Neural progenitor cell (in vitro differentiated cells): ENCODE results near the gene TBCD. TPM values are rescaled to one million over a fixed set of nuclear protein-coding genes. Genes with fewer than 3 reads are reported as not detected.

ENCODE experiments used
- DNase-seq: peaks from one replicate; pipeline ENCODE4 v3.0.0-alpha.2; 2016; ENCODE audit warnings: low spot score
- H2AFZ ChIP-seq: fragments of 200-600 bp; sonication (generic); replicated peaks from 2 replicates; pipeline ENCODE4 v1.6.1; 2016; ENCODE audit warnings: antibody characterized with exemption
- H3F3A ChIP-seq: fragments of 200-600 bp; sonication (generic); 2 replicates; pipeline ENCODE4 v1.6.1; 2016; ENCODE audit warnings: antibody characterized with exemption, low read depth
- H3K27ac ChIP-seq: fragments of 200-600 bp; sonication (generic); 2 replicates; pipeline ENCODE4 v1.5.1; 2016; ENCODE audit warnings: mild to moderate bottlenecking
- H3K27me3 ChIP-seq: fragments of 200-600 bp; sonication (generic); 2 replicates; pipeline ENCODE4 v1.6.1; 2016; ENCODE audit warnings: mild to moderate bottlenecking, moderate library complexity
- H3K36me3 ChIP-seq: fragments of 200-600 bp; sonication (generic); 2 replicates; pipeline ENCODE4 v1.5.1; 2016
- H3K4me1 ChIP-seq: fragments of 200-600 bp; sonication (generic); 2 replicates; pipeline ENCODE4 v1.6.1; 2016; ENCODE audit warnings: mixed run types
- H3K4me2 ChIP-seq: fragments of 200-600 bp; sonication (generic); 2 replicates; pipeline ENCODE4 v1.6.1; 2016
- H3K4me3 ChIP-seq: fragments of 200-600 bp; sonication (generic); 2 replicates; pipeline ENCODE4 v1.5.1; 2016
- H3K79me2 ChIP-seq: fragments of 200-600 bp; sonication (generic); 2 replicates; pipeline ENCODE4 v1.6.1; 2016; ENCODE audit warnings: low read depth
- H3K9ac ChIP-seq: fragments of 200-600 bp; sonication (generic); 2 replicates; pipeline ENCODE4 v1.6.1; 2016
- H3K9me3 ChIP-seq: fragments of 200-600 bp; sonication (generic); 2 replicates; pipeline ENCODE4 v1.5.1; 2016; ENCODE audit warnings: low read depth
- H4K20me1 ChIP-seq: fragments of 200-600 bp; sonication (generic); 2 replicates; pipeline ENCODE4 v1.6.1; 2016; ENCODE audit warnings: low read depth
- H3K27ac Mint-ChIP-seq: 3 replicates; pipeline ENCODE4 v1.8.0; 2021; ENCODE audit warnings: mixed read lengths
- H3K27me3 Mint-ChIP-seq: 2 replicates; pipeline ENCODE4 v1.8.0; 2022; ENCODE audit warnings: low read depth, mild to moderate bottlenecking, inconsistent platforms, moderate library complexity, mixed read lengths; ENCODE audit not compliant: insufficient read depth
- H3K36me3 Mint-ChIP-seq: 3 replicates; pipeline ENCODE4 v1.8.0; 2021; ENCODE audit warnings: mixed read lengths
- H3K4me1 Mint-ChIP-seq: 3 replicates; pipeline ENCODE4 v1.8.0; 2021; ENCODE audit warnings: mixed read lengths
- H3K4me3 Mint-ChIP-seq: 3 replicates; pipeline ENCODE4 v1.8.0; 2021; ENCODE audit warnings: mild to moderate bottlenecking, moderate library complexity, mixed read lengths
- H3K9me3 Mint-ChIP-seq: 3 replicates; pipeline ENCODE4 v1.8.0; 2020; ENCODE audit warnings: mixed read lengths
- CTCF ChIP-seq: fragments of 200-600 bp; sonication (generic); IDR thresholded peaks from 2 replicates; pipeline ENCODE4 v1.5.1; 2017; ENCODE audit warnings: antibody characterized with exemption, mild to moderate bottlenecking
- EZH2 ChIP-seq: fragments of 200-600 bp; sonication (generic); IDR thresholded peaks from 2 replicates; pipeline ENCODE4 v1.6.1; 2017; ENCODE audit warnings: antibody characterized with exemption, mild to moderate bottlenecking, moderate library complexity
- EZH2phosphoT487 ChIP-seq: fragments of 200-600 bp; sonication (generic); IDR thresholded peaks from 2 replicates; pipeline ENCODE4 v1.6.1; 2017; ENCODE audit warnings: antibody characterized with exemption
- total RNA-seq: library from RNA; depleted of rRNA; stranded (reverse); fragments of >200 nt; gene quantifications from 2 replicates; pipeline ENCODE4 v1.2.3, GENCODE V29; 2015; ENCODE audit warnings: low replicate concordance

The TBCD gene
- total RNA-seq, 1 donor from 2014 or later, result 76.4 TPM

GRCh38 chr17:82915757-82916027 lies 163.8 kb downstream of the TBCD start:
- no peaks in the 10 kb centered on the region for H3K79me2 ChIP-seq
- no peaks in the 10 kb centered on the region for H3F3A ChIP-seq
- H2AFZ ChIP-seq, result no peak overlapping the region
- no peak for TF ChIP-seq EZH2
- TF ChIP-seq EZH2phosphoT487, result no peak
- no peak for TF ChIP-seq CTCF
- Mint-ChIP-seq H3K27me3 (peaks cover 3% of the 10 kb centered on the region), H3K27ac (peak overlapping the region; percentile 21), H3K36me3 (peaks cover 28% of the 10 kb centered on the region), H3K9me3 (no peaks in the 10 kb centered on the region), H3K4me3 (no peak overlapping the region), H3K4me1 (peaks cover 3% of the 10 kb centered on the region)
- no peak overlapping the region for H3K27ac ChIP-seq
- H4K20me1 ChIP-seq, result no peaks in the 10 kb centered on the region
- H3K9ac ChIP-seq, result no peak overlapping the region
- no peaks in the 10 kb centered on the region for H3K9me3 ChIP-seq
- no peaks in the 10 kb centered on the region for H3K27me3 ChIP-seq
- no peak for DNase-seq
- no peaks in the 10 kb centered on the region for H3K4me1 ChIP-seq
- H3K4me2 ChIP-seq, result no peak overlapping the region
- no peak overlapping the region for H3K4me3 ChIP-seq
- no peaks in the 10 kb centered on the region for H3K36me3 ChIP-seq

GRCh38 chr17:82917699-82918345 lies 166.0 kb downstream of the TBCD start:
- Histone ChIP-seq H4K20me1 (no peaks in the 10 kb centered on the region), H3F3A (no peaks in the 10 kb centered on the region), H3K9ac (no peak overlapping the region), H3K27me3 (no peaks in the 10 kb centered on the region), H3K9me3 (no peaks in the 10 kb centered on the region), H3K4me2 (no peak overlapping the region), H3K79me2 (no peaks in the 10 kb centered on the region), H3K4me3 (no peak overlapping the region), H3K27ac (no peak overlapping the region), H3K36me3 (no peaks in the 10 kb centered on the region), H2AFZ (no peak overlapping the region), H3K4me1 (no peaks in the 10 kb centered on the region)
- H3K27me3 Mint-ChIP-seq, result no peaks in the 10 kb centered on the region
- H3K27ac Mint-ChIP-seq, result no peak overlapping the region
- H3K9me3 Mint-ChIP-seq, result no peaks in the 10 kb centered on the region
- H3K36me3 Mint-ChIP-seq, result peaks cover 23% of the 10 kb centered on the region
- H3K4me3 Mint-ChIP-seq, result no peak overlapping the region
- TF ChIP-seq CTCF, result peak; percentile 42
- TF ChIP-seq EZH2phosphoT487, result no peak
- no peak for TF ChIP-seq EZH2
- peak; percentile 30 for DNase-seq
- H3K4me1 Mint-ChIP-seq, result peaks cover 3% of the 10 kb centered on the region

GRCh38 chr17:82918508-82918907 lies 166.6 kb downstream of the TBCD start:
- Mint-ChIP-seq H3K36me3 (peaks cover 23% of the 10 kb centered on the region), H3K4me1 (peaks cover 3% of the 10 kb centered on the region), H3K4me3 (no peak overlapping the region), H3K9me3 (no peaks in the 10 kb centered on the region), H3K27ac (peak overlapping the region; percentile 48), H3K27me3 (no peaks in the 10 kb centered on the region)
- H3K9me3 ChIP-seq, result no peaks in the 10 kb centered on the region
- H3K36me3 ChIP-seq, result no peaks in the 10 kb centered on the region
- DNase-seq, result no peak
- no peak overlapping the region for H3K4me3 ChIP-seq
- H3K27ac ChIP-seq, result no peak overlapping the region
- TF ChIP-seq EZH2 (no peak), EZH2phosphoT487 (no peak), CTCF (no peak)
- H3K4me2 ChIP-seq, result no peak overlapping the region
- H3K9ac ChIP-seq, result no peak overlapping the region
- no peaks in the 10 kb centered on the region for H3F3A ChIP-seq
- no peaks in the 10 kb centered on the region for H3K4me1 ChIP-seq
- no peaks in the 10 kb centered on the region for H4K20me1 ChIP-seq
- H2AFZ ChIP-seq, result no peak overlapping the region
- no peaks in the 10 kb centered on the region for H3K79me2 ChIP-seq
- no peaks in the 10 kb centered on the region for H3K27me3 ChIP-seq
